ENCODE data around the gene SPEG.
A peak's percentile ranks its signal among the peaks of the same experiment; 100 is the strongest.

SPEG gene

GRCh38 chr2:219437690-219438206, 3.1 kb downstream of the SPEG start:
- DNase-seq (ENCODE audit: low read depth), result no peak
- H3K4me3 ChIP-seq (ENCODE audit: control insufficient read depth, low read depth, low read length), result no peak overlapping the region
- no peak for TF ChIP-seq CTCF (conservative IDR thresholded peaks at IDR 0.05; ENCODE audit: control insufficient read depth, insufficient read depth, low read depth, low read length)

DNA sequence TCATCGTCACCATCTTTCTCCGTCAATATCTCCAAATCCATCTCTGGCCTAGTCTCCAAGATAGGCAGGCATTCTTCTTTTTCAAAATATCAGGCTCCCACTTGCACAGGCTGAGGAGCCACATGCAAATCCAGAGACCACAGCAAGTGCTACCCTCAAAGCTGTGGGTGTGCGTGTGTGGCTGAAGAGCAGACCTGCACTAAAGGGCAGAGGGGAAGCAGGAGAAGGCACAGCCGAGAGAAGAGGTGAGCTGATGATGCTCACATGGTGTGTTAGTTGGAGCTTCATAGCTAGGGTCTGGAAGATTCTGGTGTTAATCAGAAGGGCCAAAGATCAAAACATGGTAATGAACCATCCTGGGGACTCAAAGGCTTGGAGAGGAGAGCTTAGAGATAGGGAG, 3.8 kb downstream of the SPEG start:
- DNase-seq (ENCODE audit: low read depth), result no peak
- H3K4me3 ChIP-seq (ENCODE audit: control insufficient read depth, low read depth, low read length), result no peak overlapping the region
- TF ChIP-seq CTCF (conservative IDR thresholded peaks at IDR 0.05; ENCODE audit: control insufficient read depth, insufficient read depth, low read depth, low read length), result no peak

DNA sequence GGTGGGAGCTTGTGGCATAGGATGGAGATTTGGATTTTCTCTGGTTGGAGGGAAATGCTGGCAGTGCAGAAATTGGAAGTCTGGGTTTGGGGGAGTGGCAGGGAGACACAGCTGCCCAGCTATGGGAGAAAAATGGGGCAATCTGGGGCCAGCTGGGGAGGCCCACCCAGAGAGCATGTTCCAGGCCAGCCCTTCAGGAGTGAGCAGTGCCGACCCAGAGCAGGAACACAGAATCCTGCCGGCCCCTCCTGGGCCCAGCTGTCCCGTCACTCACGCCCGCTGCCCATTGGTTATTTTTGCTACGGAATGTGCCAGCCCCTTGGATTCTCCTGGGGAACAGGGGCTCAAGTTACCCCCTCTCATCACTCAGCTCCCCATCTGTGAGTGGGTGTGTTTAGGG, 4.9 kb downstream of the SPEG start:
- no peak for TF ChIP-seq CTCF (conservative IDR thresholded peaks at IDR 0.05; ENCODE audit: control insufficient read depth, insufficient read depth, low read depth, low read length)
- no peak overlapping the region for H3K4me3 ChIP-seq (ENCODE audit: control insufficient read depth, low read depth, low read length)
- no peak for DNase-seq (ENCODE audit: low read depth)

GRCh38 chr2:219440388-219441256, 6.0 kb downstream of the SPEG start:
- DNase-seq (ENCODE audit: low read depth), result peak; percentile 21
- no peak overlapping the region for H3K4me3 ChIP-seq (ENCODE audit: control insufficient read depth, low read depth, low read length)
- no peak for TF ChIP-seq CTCF (conservative IDR thresholded peaks at IDR 0.05; ENCODE audit: control insufficient read depth, insufficient read depth, low read depth, low read length)

GRCh38 chr2:219441451-219442255, 7.0 kb downstream of the SPEG start:
- no peak for TF ChIP-seq CTCF (conservative IDR thresholded peaks at IDR 0.05; ENCODE audit: control insufficient read depth, insufficient read depth, low read depth, low read length)
- H3K4me3 ChIP-seq (ENCODE audit: control insufficient read depth, low read depth, low read length), result peak overlapping the region; percentile 43
- peak; percentile 26 for DNase-seq (ENCODE audit: low read depth)

DNA sequence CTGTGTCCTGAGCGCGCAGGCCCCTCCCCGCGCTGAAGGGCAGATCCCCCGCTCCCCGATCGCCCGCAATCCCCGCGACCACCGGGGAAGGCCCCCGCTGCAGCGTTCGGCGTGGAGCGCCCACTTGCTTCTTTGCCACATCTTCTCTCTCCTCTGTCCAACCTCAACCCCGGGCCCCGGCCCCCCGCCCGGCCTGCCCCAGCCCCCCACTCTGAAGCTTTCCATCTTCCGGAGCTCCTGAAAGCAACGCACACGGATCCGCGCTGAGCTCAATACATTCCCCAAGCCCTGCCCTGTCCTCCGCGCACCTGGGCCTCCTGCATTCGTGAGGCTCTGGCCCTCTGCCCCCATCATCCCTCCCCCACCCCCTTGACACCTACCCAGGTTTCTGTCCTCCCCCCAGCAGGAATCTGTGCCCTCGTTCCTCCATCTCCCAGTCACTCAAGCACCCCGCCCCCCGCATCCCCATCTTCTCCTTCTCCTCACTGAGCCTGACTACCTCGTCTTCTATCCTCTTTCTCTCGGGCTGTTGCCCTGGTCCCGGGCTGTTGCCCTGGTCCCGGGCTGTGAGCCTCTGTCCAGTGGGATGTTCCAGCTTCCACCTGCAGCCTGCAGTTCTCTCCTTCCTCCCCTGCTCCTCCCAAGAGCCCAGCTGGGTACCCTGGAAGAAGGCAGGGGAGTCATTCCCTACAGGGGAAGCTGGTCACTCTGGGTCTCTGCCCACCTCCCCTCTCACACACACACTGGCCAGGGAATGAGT, 7.8 kb downstream of the SPEG start:
- no peak for TF ChIP-seq CTCF (conservative IDR thresholded peaks at IDR 0.05; ENCODE audit: control insufficient read depth, insufficient read depth, low read depth, low read length)
- H3K4me3 ChIP-seq (ENCODE audit: control insufficient read depth, low read depth, low read length), result peak overlapping the region; percentile 43
- no peak for DNase-seq (ENCODE audit: low read depth)

Data from fibroblast of mammary gland (primary cell).